Pancreas (tissue), 10 donors: ENCODE data around the gene ODAPH. TPM values are rescaled to one million over a fixed set of nuclear protein-coding genes. Genes with fewer than 3 reads are reported as not detected.

Experiments used
- ATAC-seq, 4 donors: fragments of 200-7000 bp; cut with Tn5 transposase; one replicate each; pipeline versions ENCODE4 v1.8.0 to v1.9.1; 2020; ENCODE audit warnings: mild to moderate bottlenecking in 4 of 4, moderate library complexity in 4 of 4
- DNase-seq, 6 donors: peaks; one replicate each; pipeline ENCODE4 v3.0.0-alpha.2; 2020
- FAIRE-seq: peaks from 2 replicates; lab custom pipeline; 2012; peaks lifted over from hg19 to GRCh38; lab: Jason Lieb, UNC
- H3K27ac ChIP-seq, 4 donors: fragments of 200-600 bp; sonication (generic); 1 replicate in 3 of 4; 2 replicates in 1 of 4; pipeline versions ENCODE4 v1.5.0 to v1.8.0; 2020
- H3K27me3 ChIP-seq, 4 donors: fragments of 200-600 bp; one replicate each; pipeline ENCODE4 v1.8.0; 2021
- H3K36me3 ChIP-seq, 3 donors: fragments of 200-600 bp; sonication (generic) in 1 of 3; one replicate each; pipeline versions ENCODE4 v1.5.0 to v1.8.0; 2020 to 2021
- H3K4me1 ChIP-seq, 3 donors: fragments of 200-600 bp; one replicate each; pipeline ENCODE4 v1.8.0; 2021
- H3K4me3 ChIP-seq, 4 donors: fragments of 200-600 bp; sonication (generic) in 2 of 4; one replicate each; pipeline versions ENCODE4 v1.5.0 to v1.8.0; 2020 to 2021
- H3K9me3 ChIP-seq, 4 donors: fragments of 200-600 bp; one replicate each; pipeline ENCODE4 v1.8.0; 2021
- CTCF ChIP-seq, 4 donors: fragments of 200-600 bp; sonication (generic) in 3 of 4; IDR thresholded peaks; one replicate each; pipeline versions ENCODE4 v1.5.0 to v1.8.0; 2021; ENCODE audit warnings: antibody characterized with exemption in 4 of 4
- whole genome bisulfite sequencing, 2 donors: extraction: QIAGEN DNeasy Blood & Tissue Kit; methylation state at CpG; one replicate each; pipeline ENCODE4 v1.1.7; 2013; 5-methylcytosine and 5-hydroxymethylcytosine counted together
- intact Hi-C, 3 donors: fragments of 100-400 bp; cut with DNase I; formaldehyde crosslinking; loops; one replicate each; pipeline versions ENCODE4 v1.11.1 to v1.14.2; 2022
- polyA plus RNA-seq, 2 donors: library from polyadenylated mRNA; stranded (reverse); fragments of 200-250 nt; gene quantifications; one replicate each; pipeline ENCODE4 v1.2.3, GENCODE V29; 2013
- total RNA-seq, 6 donors: library from RNA; stranded (reverse); fragmentation: NEBNext Ultra II Directional in 4 of 6; extraction: Animal tissue kit (Norgen Biotek cat#: 25700) in 4 of 6; gene quantifications; one replicate each; pipeline versions ENCODE4 v1.2.1 to v1.2.4, GENCODE V29; 2021 to 2023
- donor health status: healthy with polysubstance abuse.
- donor health status: DM: no; HTN: no; CAD: no; lungs with moderate emphysema.
- donor health status: DM: no; HTN: no; CAD: no.
- donor health status: control.
- donor health status: control.
- donor health status: Bipolar disorder and iron deficiency.
- donor health status: DM: yes; HTN: yes; CAD: no.
- donor health status: DM: no; HTN: no; CAD: no.
- donor health status: DM: no; HTN: no; CAD: no.
- donor health status: DM: yes; HTN: yes; CAD: no.

ODAPH gene
- total and polyA plus RNA-seq, 8 donors: not detected

- H3K9me3 ChIP-seq: no peaks in the 10 kb centered on the region
- H3K4me1 ChIP-seq: peaks cover 0 to 4% (median 0%) of the 10 kb centered on the region in 3 donors
- H3K4me3 ChIP-seq: no peak overlapping the region
- no peak overlapping the region for H3K27ac ChIP-seq
- 68 to 84% methylated on average over 3 of the region's 3 CpGs for WGBS, 2 donors
- FAIRE-seq (no peak), DNase-seq (no peak), ATAC-seq (no peak)
- H3K27me3 ChIP-seq: no peaks in the 10 kb centered on the region
- TF ChIP-seq CTCF (IDR thresholded peaks at IDR 0.05): no peak
- no peaks in the 10 kb centered on the region for H3K36me3 ChIP-seq
- intact Hi-C loops: no loop called here
Observed at GRCh38 chr4:75596061-75596460, 40.2 kb downstream of the ODAPH start.

DNA sequence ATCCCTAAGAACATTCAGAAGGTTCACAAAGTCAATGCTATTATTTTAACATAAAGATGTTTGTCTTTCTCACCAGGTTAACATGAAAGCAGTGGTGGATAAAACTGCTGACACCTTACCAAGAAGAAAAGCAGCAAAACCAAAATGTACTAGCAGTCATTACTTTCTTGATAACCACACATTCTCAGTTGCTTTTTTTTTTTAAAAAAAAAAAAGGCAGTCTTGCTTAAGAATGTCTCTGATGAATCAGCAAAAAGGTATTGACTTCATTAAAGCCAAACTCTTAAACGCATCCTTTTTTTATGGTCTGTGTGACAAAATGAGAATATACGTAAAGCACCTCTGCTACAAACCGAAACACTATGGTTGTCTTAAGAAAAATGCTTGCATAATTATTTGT is 42.5 kb downstream of the ODAPH start:
- DNase-seq (no peak), ATAC-seq (no peak), FAIRE-seq (no peak)
- TF ChIP-seq CTCF (IDR thresholded peaks at IDR 0.05): no peak
- peaks cover 0 to 4% (median 0%) of the 10 kb centered on the region in 3 donors for H3K4me1 ChIP-seq
- H3K36me3 ChIP-seq: no peaks in the 10 kb centered on the region
- intact Hi-C loops: no loop called here
- no peaks in the 10 kb centered on the region for H3K27me3 ChIP-seq
- no peak overlapping the region for H3K27ac ChIP-seq
- WGBS, 2 donors: 83 to 93% methylated on average over 3 of the region's 3 CpGs
- no peak overlapping the region for H3K4me3 ChIP-seq
- H3K9me3 ChIP-seq: no peaks in the 10 kb centered on the region

GRCh38 chr4:75599647-75600046 is 43.8 kb downstream of the ODAPH start:
- WGBS, 2 donors: 85 to 92% methylated on average over 4 of the region's 4 CpGs
- intact Hi-C loops: no loop called here
- FAIRE-seq (no peak), ATAC-seq (no peak), DNase-seq (no peak)
- no peak overlapping the region for H3K4me3 ChIP-seq
- H3K27me3 ChIP-seq: no peaks in the 10 kb centered on the region
- H3K9me3 ChIP-seq: no peaks in the 10 kb centered on the region
- TF ChIP-seq CTCF (IDR thresholded peaks at IDR 0.05): no peak
- H3K4me1 ChIP-seq: peaks cover 0 to 4% (median 0%) of the 10 kb centered on the region in 3 donors
- no peaks in the 10 kb centered on the region for H3K36me3 ChIP-seq
- no peak overlapping the region for H3K27ac ChIP-seq

DNA sequence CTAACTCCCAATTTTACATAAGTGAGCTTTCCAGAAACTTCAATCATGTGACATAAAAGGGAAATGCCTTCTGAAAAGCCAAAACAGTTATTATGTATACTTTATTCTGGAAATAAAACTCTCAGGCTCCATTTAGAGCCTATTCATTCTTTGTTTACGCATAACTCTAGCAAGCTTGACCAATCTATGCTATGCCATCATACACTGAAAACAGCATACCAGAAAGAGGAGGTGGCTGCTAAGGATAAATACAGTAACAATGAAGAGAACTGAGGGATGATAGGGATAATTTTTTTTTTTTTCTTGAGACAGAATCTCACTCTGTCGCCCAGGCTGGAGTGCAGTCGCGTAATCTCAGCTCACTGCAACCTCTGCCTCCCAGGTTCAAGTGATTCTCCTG is 50.1 kb downstream of the ODAPH start:
- Histone ChIP-seq H3K9me3 (no peaks in the 10 kb centered on the region), H3K4me3 (no peak overlapping the region), H3K27ac (no peak overlapping the region), H3K4me1 (no peaks in the 10 kb centered on the region), H3K36me3 (no peaks in the 10 kb centered on the region), H3K27me3 (no peaks in the 10 kb centered on the region)
- intact Hi-C loops: no loop called here
- TF ChIP-seq CTCF (IDR thresholded peaks at IDR 0.05): no peak
- ATAC-seq (no peak), FAIRE-seq (no peak), DNase-seq (no peak)
- 87 to 97% methylated on average over 4 of the region's 4 CpGs for WGBS, 2 donors

DNA sequence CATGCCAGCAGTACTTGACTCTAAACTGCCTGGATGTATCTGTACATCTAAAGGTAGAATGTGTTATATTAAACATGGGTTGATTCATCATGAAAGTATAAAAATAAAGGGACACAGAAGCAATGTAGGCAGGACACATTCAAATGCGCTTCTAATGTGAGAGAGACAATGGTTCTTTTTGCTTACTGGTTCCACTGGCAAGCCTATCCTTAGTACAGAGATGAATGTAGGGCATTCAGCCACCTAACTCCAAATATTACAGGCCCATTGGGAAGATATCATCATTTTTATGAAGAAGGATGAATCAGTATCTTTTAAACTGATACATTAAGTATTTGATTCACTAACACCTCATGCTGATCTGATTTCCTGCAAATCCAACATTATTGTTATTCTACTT is 56.4 kb downstream of the ODAPH start:
- WGBS, 2 donors: 95 to 100% methylated on average over 1 of the region's 1 CpG
- DNase-seq (no peak), FAIRE-seq (no peak), ATAC-seq (no peak)
- no peaks in the 10 kb centered on the region for H3K4me1 ChIP-seq
- intact Hi-C loops: no loop called here
- no peaks in the 10 kb centered on the region for H3K36me3 ChIP-seq
- H3K4me3 ChIP-seq: no peak overlapping the region
- no peak overlapping the region for H3K27ac ChIP-seq
- no peak for TF ChIP-seq CTCF (IDR thresholded peaks at IDR 0.05)
- no peaks in the 10 kb centered on the region for H3K27me3 ChIP-seq
- no peaks in the 10 kb centered on the region for H3K9me3 ChIP-seq

Other genes starting within 250 kb of the ODAPH start
- gene RCHY1, start 41.7 kb upstream of the ODAPH start, total RNA-seq: 10 to 100 TPM in 5 of 6 donors, 1 to 10 TPM in 1; 9.1 to 21.6 (median 16.3) TPM
- 10 to 100 TPM in 1 of 2 donors, 1 to 10 TPM in 1; 6.9 to 14.6 TPM for gene RCHY1, start 41.7 kb upstream of the ODAPH start, polyA plus RNA-seq
- 10 to 100 TPM in 3 of 6 donors, 1 to 10 TPM in 3; 7.8 to 11.5 (median 9.3) TPM for gene THAP6, start 41.6 kb upstream of the ODAPH start, total RNA-seq
- 1 to 10 TPM; 3.6 to 5.2 TPM for gene THAP6, start 41.6 kb upstream of the ODAPH start, polyA plus RNA-seq
- gene CDKL2, start 74.5 kb downstream of the ODAPH start, total RNA-seq: 1 to 10 TPM in 1 of 6 donors, under 1 TPM in 5; 0.47 to 1.0 (median 0.70) TPM
- under 1 TPM; 0.15 to 0.23 TPM for gene CDKL2, start 74.5 kb downstream of the ODAPH start, polyA plus RNA-seq
- gene G3BP2, start 117.3 kb downstream of the ODAPH start, total RNA-seq: 10 to 100 TPM; 27.9 to 51.0 (median 42.4) TPM
- 10 to 100 TPM in 1 of 2 donors, 1 to 10 TPM in 1; 7.8 to 34.1 TPM for gene G3BP2, start 117.3 kb downstream of the ODAPH start, polyA plus RNA-seq
- 10 to 100 TPM; 40.1 to 58.2 (median 55.6) TPM for gene USO1, start 168.5 kb downstream of the ODAPH start, total RNA-seq
- gene USO1, start 168.5 kb downstream of the ODAPH start, polyA plus RNA-seq: 10 to 100 TPM; 31.2 to 40.2 TPM